Measurements from ENCODE around the gene SCN2A.

Gene SCN2A

DNA sequence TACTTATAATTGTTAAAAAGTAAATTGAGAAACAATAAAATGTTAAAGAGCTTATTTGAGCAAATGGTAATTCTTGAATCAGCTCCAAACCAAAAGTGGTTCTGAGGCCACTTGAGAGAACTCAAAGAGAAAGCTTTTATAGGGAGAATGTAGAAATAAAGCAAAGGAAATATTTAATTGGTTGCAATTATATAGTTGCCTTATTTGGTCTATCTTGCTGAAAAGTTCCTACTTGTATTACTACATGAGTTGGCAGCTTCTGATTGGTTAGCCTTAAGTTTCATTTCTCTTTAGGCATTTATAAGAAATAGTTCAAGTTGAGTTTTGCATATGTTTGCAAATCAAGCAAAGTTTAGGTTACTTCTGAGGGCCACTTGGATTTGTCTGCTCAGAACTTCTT lies 38.1 kb downstream of the SCN2A start:
- TF ChIP-seq, protein P1, sequence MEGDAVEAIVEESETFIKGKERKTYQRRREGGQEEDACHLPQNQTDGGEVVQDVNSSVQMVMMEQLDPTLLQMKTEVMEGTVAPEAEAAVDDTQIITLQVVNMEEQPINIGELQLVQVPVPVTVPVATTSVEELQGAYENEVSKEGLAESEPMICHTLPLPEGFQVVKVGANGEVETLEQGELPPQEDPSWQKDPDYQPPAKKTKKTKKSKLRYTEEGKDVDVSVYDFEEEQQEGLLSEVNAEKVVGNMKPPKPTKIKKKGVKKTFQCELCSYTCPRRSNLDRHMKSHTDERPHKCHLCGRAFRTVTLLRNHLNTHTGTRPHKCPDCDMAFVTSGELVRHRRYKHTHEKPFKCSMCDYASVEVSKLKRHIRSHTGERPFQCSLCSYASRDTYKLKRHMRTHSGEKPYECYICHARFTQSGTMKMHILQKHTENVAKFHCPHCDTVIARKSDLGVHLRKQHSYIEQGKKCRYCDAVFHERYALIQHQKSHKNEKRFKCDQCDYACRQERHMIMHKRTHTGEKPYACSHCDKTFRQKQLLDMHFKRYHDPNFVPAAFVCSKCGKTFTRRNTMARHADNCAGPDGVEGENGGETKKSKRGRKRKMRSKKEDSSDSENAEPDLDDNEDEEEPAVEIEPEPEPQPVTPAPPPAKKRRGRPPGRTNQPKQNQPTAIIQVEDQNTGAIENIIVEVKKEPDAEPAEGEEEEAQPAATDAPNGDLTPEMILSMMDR (IDR thresholded peaks at IDR 0.05; ENCODE audit: low read length, missing control alignments): no peak
- peak; percentile 3 for DNase-seq (ENCODE audit: low read depth)
- H3K4me3 ChIP-seq (replicated peaks; ENCODE audit: low read depth, low read length): no peak overlapping the region

DNA sequence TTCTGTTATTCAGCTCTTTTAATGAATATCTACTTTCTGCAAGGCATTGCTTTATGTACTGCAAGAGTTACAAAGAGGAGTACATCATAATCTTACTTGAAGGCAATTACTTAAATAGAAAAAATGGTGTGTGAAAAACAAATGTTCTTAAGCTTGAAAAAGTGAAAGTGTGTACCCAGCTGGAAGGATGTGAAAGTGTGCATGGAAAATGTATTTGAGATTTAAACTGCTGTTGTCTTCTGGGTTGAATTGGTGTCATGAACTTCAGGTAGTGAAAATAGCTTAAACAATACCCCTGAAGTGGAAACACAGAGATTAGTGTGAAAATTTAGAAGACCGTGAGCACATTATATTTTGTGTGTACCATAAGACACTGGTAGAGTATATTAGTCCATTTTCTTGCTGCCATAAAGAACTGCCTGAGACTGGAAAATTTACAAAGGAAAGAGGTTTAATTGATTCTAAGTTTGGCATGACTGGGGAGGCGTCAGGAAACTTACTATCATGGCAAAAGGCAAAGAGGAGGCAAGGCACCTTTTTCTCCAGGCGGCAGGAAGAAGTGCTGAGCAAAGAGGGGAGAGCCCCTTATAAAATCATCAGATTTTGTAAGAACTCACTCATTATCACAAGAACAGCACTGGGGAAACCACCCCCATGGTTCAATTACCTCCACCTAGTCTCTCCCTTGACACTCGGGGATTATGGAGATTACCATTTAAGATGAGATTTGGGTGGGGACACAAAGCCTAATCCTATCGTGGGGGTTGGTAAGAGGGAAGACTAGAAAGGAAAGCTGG lies 38.8 kb downstream of the SCN2A start:
- DNase-seq (ENCODE audit: low read depth): no peak
- no peak overlapping the region for H3K4me3 ChIP-seq (replicated peaks; ENCODE audit: low read depth, low read length)
- TF ChIP-seq, protein P1 (IDR thresholded peaks at IDR 0.05; ENCODE audit: low read length, missing control alignments): no peak

DNA sequence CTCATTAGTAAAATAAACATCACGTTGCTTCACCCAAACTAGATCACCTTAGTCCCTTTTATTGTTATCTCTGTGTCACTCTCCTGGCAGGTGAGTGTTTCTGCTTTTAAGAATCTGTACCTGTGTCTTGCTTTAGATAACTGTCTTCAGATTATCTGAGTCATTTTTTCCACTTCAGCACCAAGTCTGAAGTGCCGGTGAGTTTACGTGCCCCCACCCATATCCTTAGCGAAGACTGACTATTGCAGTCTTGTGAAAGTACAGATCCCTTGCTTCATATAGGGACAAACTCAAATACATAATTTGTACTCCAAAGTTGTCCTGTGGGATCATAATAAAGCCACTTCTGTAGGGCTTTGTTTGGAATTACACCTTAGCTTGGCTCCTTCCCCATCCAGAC lies 41.1 kb downstream of the SCN2A start:
- DNase-seq (ENCODE audit: low read depth): no peak
- no peak overlapping the region for H3K4me3 ChIP-seq (replicated peaks; ENCODE audit: low read depth, low read length)
- TF ChIP-seq, protein P1 (IDR thresholded peaks at IDR 0.05; ENCODE audit: low read length, missing control alignments): no peak

DNA sequence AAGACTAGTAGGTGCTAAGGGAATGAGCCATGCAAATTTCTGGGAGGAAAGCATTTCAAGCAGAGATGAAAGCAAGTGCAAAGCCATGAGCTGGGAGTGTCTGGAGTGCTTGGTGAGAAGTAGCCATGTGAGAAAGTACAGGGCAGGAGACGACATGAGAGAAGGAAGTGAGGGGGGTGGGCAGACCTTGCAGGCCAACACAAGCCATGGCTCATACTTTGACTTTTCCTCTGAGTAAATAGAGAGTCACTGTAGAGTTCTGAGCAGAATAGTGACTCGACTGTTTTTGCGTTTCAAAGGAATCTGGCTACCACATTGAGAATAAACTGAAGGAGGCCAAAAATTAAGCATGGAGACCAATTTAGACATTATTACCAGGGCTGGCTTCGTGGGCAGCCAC lies 42.2 kb downstream of the SCN2A start:
- TF ChIP-seq, protein P1 (IDR thresholded peaks at IDR 0.05; ENCODE audit: low read length, missing control alignments): no peak
- DNase-seq (ENCODE audit: low read depth): no peak
- H3K4me3 ChIP-seq (replicated peaks; ENCODE audit: low read depth, low read length): no peak overlapping the region

DNA sequence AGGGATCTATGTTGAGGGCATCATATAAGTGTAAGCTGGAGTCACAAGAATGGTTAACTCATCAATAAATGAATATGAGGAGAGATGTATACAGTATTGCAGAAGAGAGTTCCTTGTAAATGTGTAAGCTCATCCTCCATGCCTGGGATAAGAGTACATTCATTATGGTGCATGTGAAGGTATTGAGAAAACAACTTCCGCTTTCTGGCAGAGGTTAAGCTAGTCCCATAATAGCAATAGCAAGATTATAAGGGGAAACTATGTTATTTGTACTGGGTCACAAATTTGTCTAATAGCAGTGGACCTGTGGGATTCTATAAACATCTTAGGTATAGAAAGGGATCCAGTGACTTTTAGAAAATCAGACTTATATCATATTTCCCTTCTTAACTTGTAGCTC lies 44.1 kb downstream of the SCN2A start:
- H3K4me3 ChIP-seq (replicated peaks; ENCODE audit: low read depth, low read length): no peak overlapping the region
- TF ChIP-seq, protein P1 (IDR thresholded peaks at IDR 0.05; ENCODE audit: low read length, missing control alignments): no peak
- no peak for DNase-seq (ENCODE audit: low read depth)

DNA sequence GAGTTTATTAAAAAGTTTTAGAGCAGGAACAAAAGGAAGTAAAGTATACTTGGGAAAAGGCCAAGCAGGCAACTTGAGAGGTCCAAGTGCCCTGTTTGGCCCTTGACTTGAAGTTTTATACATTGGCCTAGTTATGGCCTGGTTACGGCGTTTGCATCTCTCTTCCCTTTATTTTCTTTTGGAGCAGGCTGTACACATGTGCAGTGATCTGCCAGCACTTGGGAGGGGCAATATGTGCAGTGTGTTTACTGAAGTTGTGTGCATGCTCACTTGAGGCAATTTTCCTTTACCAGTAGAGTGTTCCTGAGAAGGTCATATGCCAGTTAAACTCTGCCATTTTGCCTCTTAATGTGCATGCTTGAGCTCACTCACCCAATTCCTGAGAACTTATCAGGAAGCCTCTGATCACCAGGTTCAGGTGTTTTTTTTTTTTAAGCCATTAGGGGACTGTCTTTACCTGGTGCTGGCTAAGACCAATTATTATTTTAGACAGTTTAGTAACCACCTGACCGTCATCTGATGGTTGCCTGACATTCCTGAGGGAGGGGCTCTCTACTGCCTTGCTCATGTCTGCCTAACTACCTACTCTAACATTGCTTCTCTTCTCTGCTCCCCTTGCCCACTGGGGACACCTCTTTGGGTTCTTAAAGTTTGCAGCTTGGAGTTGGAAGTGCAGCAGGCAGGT lies 48.0 kb downstream of the SCN2A start:
- no peak for DNase-seq (ENCODE audit: low read depth)
- TF ChIP-seq, protein P1 (IDR thresholded peaks at IDR 0.05; ENCODE audit: low read length, missing control alignments): no peak

More for the DNA sequence above, 48.0 kb downstream of the SCN2A start:
- no peak overlapping the region for H3K4me3 ChIP-seq (replicated peaks; ENCODE audit: low read depth, low read length)

Measured in fibroblast of pulmonary artery (primary cell).